Progenitor cell of endocrine pancreas (in vitro differentiated cells): Measurements from ENCODE around the gene DPP10. TPM values are rescaled to one million over a fixed set of nuclear protein-coding genes. Genes with fewer than 3 reads are reported as not detected.
A peak's percentile ranks its signal among the peaks of the same experiment; 100 is the strongest.
"Not testable (repeated sequence)": the region's sequence is repeated elsewhere in the genome, so short reads cannot be mapped to it uniquely, and the experiment has no call there.

Experiments used
- DNase-seq: peaks from one replicate; pipeline ENCODE4 v3.0.0; 2021; ENCODE audit warnings: low spot score; ENCODE audit not compliant: unreplicated experiment
- H3K27ac Mint-ChIP-seq: 2 replicates; pipeline ENCODE4 v1.8.0; 2021; ENCODE audit warnings: mild to moderate bottlenecking, moderate library complexity, mixed read lengths
- H3K27me3 Mint-ChIP-seq: 2 replicates; pipeline ENCODE4 v1.8.0; 2021; ENCODE audit warnings: mixed read lengths
- H3K36me3 Mint-ChIP-seq: 2 replicates; pipeline ENCODE4 v1.8.0; 2022; ENCODE audit warnings: mixed read lengths; ENCODE audit not compliant: insufficient read depth
- H3K4me1 Mint-ChIP-seq: 2 replicates; pipeline ENCODE4 v1.8.0; 2021; ENCODE audit warnings: low read depth, mixed read lengths
- H3K4me3 Mint-ChIP-seq: 2 replicates; pipeline ENCODE4 v1.8.0; 2021; ENCODE audit warnings: low read depth, mild to moderate bottlenecking, moderate library complexity, mixed read lengths
- H3K9me3 Mint-ChIP-seq: 2 replicates; pipeline ENCODE4 v1.8.0; 2021; ENCODE audit warnings: low read depth, mixed read lengths
- CTCF ChIP-seq: fragments of 200-600 bp; sonication (generic); IDR thresholded peaks from one replicate; pipeline ENCODE4 v1.5.0; 2021; ENCODE audit warnings: antibody characterized with exemption, mild to moderate bottlenecking; ENCODE audit not compliant: unreplicated experiment
- total RNA-seq: library from RNA; stranded (reverse); gene quantifications from 2 replicates; pipeline ENCODE4 v1.2.1, GENCODE V29; 2021

DPP10 gene
- total RNA-seq, 1 donor from 2014 or later, result 44.6 TPM

- Mint-ChIP-seq H3K27ac (no peak overlapping the region), H3K27me3 (no peaks in the 10 kb centered on the region), H3K4me3 (no peak overlapping the region), H3K9me3 (peaks cover 15% of the 10 kb centered on the region), H3K36me3 (peaks cover 3% of the 10 kb centered on the region), H3K4me1 (no peaks in the 10 kb centered on the region)
- DNase-seq, result no peak
- TF ChIP-seq CTCF, result no peak
Measured at GRCh38 chr2:115413791-115414190, 971.4 kb downstream of the DPP10 start.

- DNase-seq, result no peak
- Mint-ChIP-seq H3K9me3 (peaks cover 13% of the 10 kb centered on the region), H3K4me3 (no peak overlapping the region), H3K27me3 (no peaks in the 10 kb centered on the region), H3K36me3 (peaks cover 2% of the 10 kb centered on the region), H3K4me1 (no peaks in the 10 kb centered on the region), H3K27ac (no peak overlapping the region)
- TF ChIP-seq CTCF, result no peak
Measured at GRCh38 chr2:115414466-115414865, 972.0 kb downstream of the DPP10 start.

GRCh38 chr2:115422004-115422634 lies 979.7 kb downstream of the DPP10 start:
- peaks cover 5% of the 10 kb centered on the region for H3K4me1 Mint-ChIP-seq
- TF ChIP-seq CTCF, result no peak
- H3K27me3 Mint-ChIP-seq, result no peaks in the 10 kb centered on the region
- H3K9me3 Mint-ChIP-seq, result peaks cover 11% of the 10 kb centered on the region
- H3K4me3 Mint-ChIP-seq, result no peak overlapping the region
- peaks cover 12% of the 10 kb centered on the region for H3K36me3 Mint-ChIP-seq
- DNase-seq, result no peak
- H3K27ac Mint-ChIP-seq, result no peak overlapping the region

- no peak overlapping the region for H3K27ac Mint-ChIP-seq
- no peaks in the 10 kb centered on the region for H3K27me3 Mint-ChIP-seq
- H3K36me3 Mint-ChIP-seq, result peaks cover 22% of the 10 kb centered on the region
- no peak overlapping the region for H3K4me3 Mint-ChIP-seq
- no peak for DNase-seq
- peaks cover 25% of the 10 kb centered on the region for H3K9me3 Mint-ChIP-seq
- H3K4me1 Mint-ChIP-seq, result peaks cover 5% of the 10 kb centered on the region
- TF ChIP-seq CTCF, result no peak
Measured at GRCh38 chr2:115427436-115427835, 985.0 kb downstream of the DPP10 start.

GRCh38 chr2:115440746-115441145 lies 998.3 kb downstream of the DPP10 start:
- H3K9me3 Mint-ChIP-seq, H3K27ac Mint-ChIP-seq, DNase-seq, H3K36me3 Mint-ChIP-seq, H3K27me3 Mint-ChIP-seq: not testable (repeated sequence)
- H3K4me1 Mint-ChIP-seq, result peaks cover 12% of the 10 kb centered on the region
- H3K4me3 Mint-ChIP-seq, result peak overlapping the region; percentile 4

GRCh38 chr2:115443539-115444185 lies 1001.2 kb downstream of the DPP10 start:
- Mint-ChIP-seq H3K4me3 (no peak overlapping the region), H3K4me1 (peaks cover 12% of the 10 kb centered on the region), H3K27me3 (no peaks in the 10 kb centered on the region), H3K27ac (no peak overlapping the region), H3K9me3 (peaks cover 17% of the 10 kb centered on the region), H3K36me3 (peaks cover 16% of the 10 kb centered on the region)
- no peak for DNase-seq
- TF ChIP-seq CTCF, result no peak
